Thyroid gland (tissue), 4 donors: ENCODE results near the gene EPHB6.

ENCODE experiments used
- CTCF ChIP-seq, 6 experiments: fragments of 200-600 bp in 3 of 6; fragments of 450-650 bp in 3 of 6; sonication (generic) in 3 of 6; IDR thresholded peaks; one replicate each; pipeline ENCODE4 v1.5.1; 2016 to 2019; ENCODE audit warnings: antibody characterized with exemption in 6 of 6, mild to moderate bottlenecking in 2 of 6, inconsistent platforms in 1 of 6, moderate library complexity in 1 of 6
- POLR2A ChIP-seq, 2 donors: fragments of 450-650 bp; IDR thresholded peaks; one replicate each; pipeline ENCODE4 v1.6.1; 2017; ENCODE audit warnings: antibody characterized with exemption in 2 of 2, mild to moderate bottlenecking in 2 of 2, moderate library complexity in 1 of 2

DNA sequence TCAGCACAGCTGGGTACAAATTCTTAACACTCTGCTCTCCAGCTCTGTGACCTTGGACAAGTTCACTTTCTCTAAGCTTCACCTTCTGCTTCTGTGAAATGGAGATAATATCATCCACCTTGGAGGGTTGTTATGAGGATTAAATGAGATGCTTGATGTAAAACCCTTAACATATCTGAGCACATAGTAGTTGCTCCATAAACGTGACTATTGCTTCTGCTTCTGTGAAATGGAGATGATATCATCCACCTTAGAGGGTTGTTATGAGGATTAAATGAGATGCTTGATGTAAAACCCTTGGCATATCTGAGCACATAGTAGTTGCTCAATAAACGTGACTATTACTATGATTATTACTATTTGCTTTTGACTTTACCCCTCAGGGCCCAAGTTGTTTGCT lies 14.6 kb downstream of the EPHB6 start:
- TF ChIP-seq CTCF (IDR thresholded peaks at IDR 0.05) (no peak), POLR2A (IDR thresholded peaks at IDR 0.05) (no peak)
